HepG2 (cell line): Measurements from ENCODE around the gene PGM2. TPM values are rescaled to one million over a fixed set of nuclear protein-coding genes. Genes with fewer than 3 reads are reported as not detected.
"Not testable (repeated sequence)": the region's sequence is repeated elsewhere in the genome, so short reads cannot be mapped to it uniquely, and the experiment has no call there.

Source experiments
- ATAC-seq: fragments of 200-7000 bp; cut with Tn5 transposase; 3 replicates; pipeline ENCODE4 v1.9.1; 2020; ENCODE audit warnings: mild to moderate bottlenecking, moderate library complexity
- BruUV-seq: library from RNA; stranded (reverse); fragments of 400-500 nt; replicated peaks from 2 replicates; lab custom pipeline; 2021; lab: Mats Ljungman, UMichigan
- CTCF ChIA-PET: fragments of 300-600 bp; formaldehyde crosslinking; extraction: SDS; loops from one replicate; lab custom pipeline; 2021; ENCODE audit warnings: low total read pairs, inconsistent platforms, low intra/inter-chr PET ratio; lab: Yijun Ruan, JAX
- POLR2A ChIA-PET: fragments of 350-600 bp; sonication (Branson Sonifier 250); formaldehyde crosslinking; loops from one replicate; lab custom pipeline; 2020; ENCODE audit warnings: antibody characterized with exemption, inconsistent platforms; lab: Yijun Ruan, JAX
- DNase-seq: peaks from one replicate; pipeline ENCODE4 v3.0.0-alpha.2; 2015; ENCODE audit warnings: low spot score
- FAIRE-seq: peaks from 3 replicates; lab custom pipeline; 2011; peaks lifted over from hg19 to GRCh38; lab: Jason Lieb, UNC
- H2AFZ ChIP-seq: one replicate; pipeline ENCODE4 v1.6.1; 2011; ENCODE audit warnings: low read length, inconsistent platforms
- H3K27ac ChIP-seq: fragments of 300-600 bp; 3 replicates; pipeline ENCODE4 v1.8.0; 2011; ENCODE audit warnings: mixed run types, mild to moderate bottlenecking, mixed read lengths, low read length, inconsistent platforms; ENCODE audit not compliant: insufficient read depth; ENCODE audit errors: extremely low read length
- H3K27me3 ChIP-seq, 2 experiments: fragments of 200-600 bp in 1 of 2; 2 replicates in 1 of 2; 3 replicates in 1 of 2; pipeline versions ENCODE4 v1.6.0 to v1.8.0; 2011; ENCODE audit warnings: low read length in 2 of 2, mild to moderate bottlenecking in 2 of 2, moderate library complexity in 2 of 2, inconsistent platforms in 1 of 2; ENCODE audit not compliant: insufficient read depth in 2 of 2, control insufficient read depth in 1 of 2
- H3K36me3 ChIP-seq, 2 experiments: fragments of 200-600 bp in 1 of 2; replicated peaks in 1 of 2; 2 replicates in 1 of 2; 3 replicates in 1 of 2; pipeline versions ENCODE4 v1.5.1 to v1.8.0; 2011; ENCODE audit warnings: low read length in 2 of 2, inconsistent platforms in 1 of 2; ENCODE audit not compliant: insufficient read depth in 2 of 2, control insufficient read depth in 1 of 2
- H3K4me1 ChIP-seq: 2 replicates; pipeline ENCODE4 v1.5.1; 2012; ENCODE audit warnings: low read length, inconsistent platforms; ENCODE audit not compliant: insufficient read depth
- H3K4me2 ChIP-seq: 2 replicates; pipeline ENCODE4 v1.6.0; 2011; ENCODE audit warnings: low read depth, low read length, inconsistent platforms
- H3K4me3 ChIP-seq, 3 experiments: fragments of 200-600 bp in 1 of 3; sonication (generic), shearing (Covaris generic) in 1 of 3; replicated peaks in 1 of 3; 2 replicates each; pipeline ENCODE4 v1.5.1; 2011 to 2016; ENCODE audit warnings: low read length in 3 of 3, inconsistent platforms in 2 of 3, low read depth in 2 of 3, mild to moderate bottlenecking in 2 of 3, control low read depth in 1 of 3, mixed read lengths in 1 of 3; ENCODE audit not compliant: insufficient read depth in 1 of 3
- H3K79me2 ChIP-seq: one replicate; pipeline ENCODE4 v1.6.1; 2011; ENCODE audit warnings: low read length, inconsistent platforms; ENCODE audit not compliant: insufficient read depth
- H3K9ac ChIP-seq: 2 replicates; pipeline ENCODE4 v1.6.0; 2011; ENCODE audit warnings: mild to moderate bottlenecking, low read depth, low read length, inconsistent platforms; ENCODE audit not compliant: insufficient read depth
- H3K9me3 ChIP-seq: 2 replicates; pipeline ENCODE4 v1.5.1; 2012; ENCODE audit warnings: mild to moderate bottlenecking, low read length
- H4K20me1 ChIP-seq: 2 replicates; pipeline ENCODE4 v1.6.0; 2011; ENCODE audit warnings: inconsistent platforms, mild to moderate bottlenecking, low read length, moderate library complexity; ENCODE audit not compliant: insufficient read depth
- CBFB ChIP-seq: sonication (generic); formaldehyde crosslinking; IDR thresholded peaks from 2 replicates; pipeline ENCODE4 v1.4.0; 2020; ENCODE audit warnings: missing genetic modification reagents
- TEAD3 ChIP-seq: optimal IDR thresholded peaks from 2 replicates; pipeline ENCODE3; 2016; ENCODE audit warnings: borderline replicate concordance
- TFE3 ChIP-seq: IDR thresholded peaks from 2 replicates; pipeline ENCODE4 v1.6.1; 2016
- ZNF431 ChIP-seq: sonication (generic); formaldehyde crosslinking; IDR thresholded peaks from 2 replicates; pipeline ENCODE4 v1.9.0; 2022; ENCODE audit warnings: missing genetic modification reagents, low read depth, mild to moderate bottlenecking, borderline replicate concordance
- WGBS: methylation state at CpG from one replicate; pipeline ENCODE4 v1.1.6; 2017; ENCODE audit warnings: low lambda C conversion rate; 5-methylcytosine and 5-hydroxymethylcytosine counted together
- in situ Hi-C: cut with HindIII; loops from 2 replicates; pipeline ENCODE4 v1.10.0; 2017; ENCODE audit warnings: low pct_unique_long_range_greater_than_20kb; ENCODE audit not compliant: extremely low pct_ligation_motif_present
- intact Hi-C: fragments of 100-400 bp; cut with micrococcal nuclease; formaldehyde crosslinking; loops from one replicate; pipeline ENCODE4 v1.10.0; 2022; ENCODE audit not compliant: unreplicated experiment
- polyA plus RNA-seq, 8 experiments: library from polyadenylated mRNA; depleted of rRNA in 3 of 8; stranded (reverse) in 7 of 8; unstranded in 1 of 8; fragments of >200 nt; fragmentation: Illumina TruSeq in 4 of 8; extraction: Trizol in 4 of 8; gene quantifications; 2 replicates each; pipeline versions ENCODE4 v1.2.1 to v1.2.3, GENCODE V29; 2011 to 2016; ENCODE audit warnings: low read depth in 4 of 8, missing spikeins in 1 of 8, mixed read lengths in 1 of 8; ENCODE audit not compliant: insufficient read depth in 1 of 8
- total RNA-seq, 5 experiments: library from RNA; depleted of rRNA; stranded (reverse); fragments of >200 nt; fragmentation: Illumina TruSeq; extraction: Trizol; gene quantifications; 2 replicates each; pipeline ENCODE4 v1.2.3, GENCODE V29; 2016; ENCODE audit warnings: low read depth in 1 of 5

The PGM2 gene
- total and polyA plus RNA-seq, 2 of the 13 experiments (the other 11 are each of a cell fraction or from before 2014, with no cell fraction given), result 14.6 to 36.9 TPM

- TF ChIP-seq TFE3 (CRISPR knock-in tag) (no peak), CBFB (CRISPR knock-in tag) (no peak), TEAD3 (no peak)
Measured at GRCh38 chr4:37781131-37781455, 45.4 kb upstream of the PGM2 start (continued).

- H3K4me1 ChIP-seq, result peaks cover 14% of the 10 kb centered on the region
- H3K4me3 ChIP-seq, H3K36me3 ChIP-seq, H3K9ac ChIP-seq, H2AFZ ChIP-seq, H3K79me2 ChIP-seq, BruUV-seq, H3K27ac ChIP-seq, H3K9me3 ChIP-seq, H3K4me2 ChIP-seq, H3K27me3 ChIP-seq: not testable (repeated sequence)
- 18% methylated on average over 2 of the region's 2 CpGs for WGBS
- TF ChIP-seq ZNF431 (CRISPR knock-in tag), result peak; percentile 74; the same call in 1 of the 2 replicates
- TF ChIP-seq, all 625 proteins: peak for 1; not testable (repeated sequence) for 624
- POLR2A ChIA-PET, ATAC-seq, intact Hi-C loops, H4K20me1 ChIP-seq, FAIRE-seq, DNase-seq, in situ Hi-C loops, CTCF ChIA-PET: not testable (repeated sequence)
Measured at GRCh38 chr4:37786267-37786666, 40.2 kb upstream of the PGM2 start.

GRCh38 chr4:37787883-37788460 lies 38.5 kb upstream of the PGM2 start:
- DNase-seq, H3K4me2 ChIP-seq, H3K9ac ChIP-seq, H3K4me3 ChIP-seq, H2AFZ ChIP-seq, H3K79me2 ChIP-seq, CTCF ChIA-PET, POLR2A ChIA-PET, FAIRE-seq, intact Hi-C loops, H4K20me1 ChIP-seq, H3K27ac ChIP-seq, BruUV-seq, H3K27me3 ChIP-seq, ATAC-seq, H3K9me3 ChIP-seq, H3K36me3 ChIP-seq, in situ Hi-C loops: not testable (repeated sequence)
- 56% methylated on average over 3 of the region's 3 CpGs for WGBS
- peaks cover 13% of the 10 kb centered on the region for H3K4me1 ChIP-seq
